ENCODE results near the gene CHST15.

DNA sequence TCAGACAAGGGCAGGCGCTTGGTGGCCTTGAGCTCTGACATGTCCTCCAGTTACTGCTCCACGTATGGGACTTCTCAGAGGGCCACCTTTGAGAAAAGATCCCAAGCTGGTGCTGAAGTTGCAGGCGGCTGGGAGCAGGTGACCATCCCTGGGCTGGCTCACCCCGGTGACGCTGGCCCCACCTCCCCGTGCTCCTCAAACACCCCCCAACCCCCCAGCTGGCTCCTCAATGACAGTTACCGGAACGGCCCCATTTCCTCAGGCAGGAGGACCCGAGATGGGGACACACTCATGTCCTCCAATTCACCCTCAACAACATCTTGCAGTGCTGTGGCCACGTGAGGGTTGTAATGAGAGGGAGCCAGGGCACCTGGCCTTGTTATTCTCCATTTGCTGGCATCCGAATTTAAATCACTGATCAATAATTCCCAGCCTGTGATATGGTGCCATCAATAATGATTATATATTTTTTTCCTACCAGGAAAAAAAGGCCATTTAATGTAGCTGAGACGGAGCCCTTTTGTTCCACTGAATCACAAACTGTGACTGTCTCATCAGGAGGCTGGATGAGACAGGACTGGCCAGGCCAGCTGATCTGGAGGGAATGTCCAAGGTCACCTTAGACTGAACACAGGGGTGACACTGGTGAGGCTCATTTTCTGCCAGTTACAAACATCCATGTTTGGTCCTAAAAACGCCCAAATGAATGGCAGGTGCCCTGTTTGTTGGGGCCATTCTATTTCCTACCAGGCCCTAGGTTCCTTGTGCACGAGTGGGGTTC is 64.5 kb downstream of the CHST15 start:
- TF ChIP-seq, protein P1, sequence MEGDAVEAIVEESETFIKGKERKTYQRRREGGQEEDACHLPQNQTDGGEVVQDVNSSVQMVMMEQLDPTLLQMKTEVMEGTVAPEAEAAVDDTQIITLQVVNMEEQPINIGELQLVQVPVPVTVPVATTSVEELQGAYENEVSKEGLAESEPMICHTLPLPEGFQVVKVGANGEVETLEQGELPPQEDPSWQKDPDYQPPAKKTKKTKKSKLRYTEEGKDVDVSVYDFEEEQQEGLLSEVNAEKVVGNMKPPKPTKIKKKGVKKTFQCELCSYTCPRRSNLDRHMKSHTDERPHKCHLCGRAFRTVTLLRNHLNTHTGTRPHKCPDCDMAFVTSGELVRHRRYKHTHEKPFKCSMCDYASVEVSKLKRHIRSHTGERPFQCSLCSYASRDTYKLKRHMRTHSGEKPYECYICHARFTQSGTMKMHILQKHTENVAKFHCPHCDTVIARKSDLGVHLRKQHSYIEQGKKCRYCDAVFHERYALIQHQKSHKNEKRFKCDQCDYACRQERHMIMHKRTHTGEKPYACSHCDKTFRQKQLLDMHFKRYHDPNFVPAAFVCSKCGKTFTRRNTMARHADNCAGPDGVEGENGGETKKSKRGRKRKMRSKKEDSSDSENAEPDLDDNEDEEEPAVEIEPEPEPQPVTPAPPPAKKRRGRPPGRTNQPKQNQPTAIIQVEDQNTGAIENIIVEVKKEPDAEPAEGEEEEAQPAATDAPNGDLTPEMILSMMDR (conservative IDR thresholded peaks at IDR 0.05; ENCODE audit: low read depth, low read length), result no peak
- no peak for TF ChIP-seq EZH2 (IDR thresholded peaks at IDR 0.05; ENCODE audit: low read length, unreplicated experiment)

Measured in PC-3 (cell line).